NCI-H2171 treated with DMSO at 0.1 percent for 48 hours (cell line): ENCODE results near the gene FLRT3.

Experiments
- DNase-seq: peaks from one replicate; lab custom pipeline; 2025; lab: John Stamatoyannopoulos, UW

Gene FLRT3

GRCh38 chr20:14319704-14320103 is 17.7 kb downstream of the FLRT3 start:
- no peak for DNase-seq

- no peak for DNase-seq
Measured at GRCh38 chr20:14313341-14314020, 23.9 kb downstream of the FLRT3 start.

- no peak for DNase-seq
Measured at GRCh38 chr20:14312001-14312400, 25.4 kb downstream of the FLRT3 start.

- no peak for DNase-seq
Measured at GRCh38 chr20:14310977-14311627, 26.3 kb downstream of the FLRT3 start.

GRCh38 chr20:14307956-14308355 is 29.5 kb downstream of the FLRT3 start:
- DNase-seq = no peak

GRCh38 chr20:14304472-14304871 is 32.9 kb downstream of the FLRT3 start:
- DNase-seq = no peak

GRCh38 chr20:14303651-14304050 is 33.8 kb downstream of the FLRT3 start:
- DNase-seq = no peak

- DNase-seq = no peak
Measured at GRCh38 chr20:14303106-14303505, 34.3 kb downstream of the FLRT3 start.

- DNase-seq = no peak
Measured at GRCh38 chr20:14299831-14300230, 37.6 kb downstream of the FLRT3 start.

- DNase-seq = no peak
Measured at GRCh38 chr20:14295770-14296309, 41.6 kb downstream of the FLRT3 start.

GRCh38 chr20:14295238-14295637 is 42.2 kb downstream of the FLRT3 start:
- DNase-seq = no peak

- no peak for DNase-seq
Measured at GRCh38 chr20:14291502-14291901, 45.9 kb downstream of the FLRT3 start.

GRCh38 chr20:14288341-14289330 is 48.8 kb downstream of the FLRT3 start:
- no peak for DNase-seq

- no peak for DNase-seq
Measured at GRCh38 chr20:14284443-14284842, 53.0 kb downstream of the FLRT3 start.

GRCh38 chr20:14282140-14282539 is 55.3 kb downstream of the FLRT3 start:
- no peak for DNase-seq
